ENCODE data around the gene RXRA. TPM values are rescaled to one million over a fixed set of nuclear protein-coding genes. Genes with fewer than 3 reads are reported as not detected.

The RXRA gene
- 28.3 TPM for polyA plus RNA-seq (2012; ENCODE audit: low read depth, missing spikeins)

GRCh38 chr9:134325813-134326723 is at the start of gene RXRA:
Gene RXRA, plus strand, starts transcription at chr9:134326455. Its CDS starts 177 bp downstream, at chr9:134326632.
- peak; percentile 78 for DNase-seq (ENCODE audit: insufficient read length, low spot score)
- no peak for TF ChIP-seq POLR2AphosphoS5 (IDR thresholded peaks at IDR 0.05; ENCODE audit: low read depth, low read length)
- TF ChIP-seq POU2F2 (IDR thresholded peaks at IDR 0.05; ENCODE audit: low read depth, low read length): no peak
- TF ChIP-seq POLR2A (IDR thresholded peaks at IDR 0.05; ENCODE audit: low read depth, low read length): no peak
- TF ChIP-seq SPI1 (IDR thresholded peaks at IDR 0.05; ENCODE audit: low read depth, low read length): no peak
- TF ChIP-seq PAX5 (IDR thresholded peaks at IDR 0.05; ENCODE audit: insufficient read depth, low read length, severe bottlenecking): no peak
- no peak for TF ChIP-seq TAF1 (IDR thresholded peaks at IDR 0.05; ENCODE audit: low read depth, low read length)
- peak; percentile 41 for FAIRE-seq

- DNase-seq (ENCODE audit: insufficient read length, low spot score): no peak
- FAIRE-seq: no peak
Observed at GRCh38 chr9:134278286-134278685, 48.0 kb upstream of the RXRA start.

GRCh38 chr9:134278974-134279640 is 47.1 kb upstream of the RXRA start:
- FAIRE-seq: peak; percentile 78
- TF ChIP-seq SPI1 (IDR thresholded peaks at IDR 0.05; ENCODE audit: low read depth, low read length): no peak
- TF ChIP-seq POU2F2 (IDR thresholded peaks at IDR 0.05; ENCODE audit: low read depth, low read length): no peak
- TF ChIP-seq PAX5 (IDR thresholded peaks at IDR 0.05; ENCODE audit: insufficient read depth, low read length, severe bottlenecking): no peak
- no peak for TF ChIP-seq POLR2AphosphoS5 (IDR thresholded peaks at IDR 0.05; ENCODE audit: low read depth, low read length)
- no peak for TF ChIP-seq TAF1 (IDR thresholded peaks at IDR 0.05; ENCODE audit: low read depth, low read length)
- TF ChIP-seq POLR2A (IDR thresholded peaks at IDR 0.05; ENCODE audit: low read depth, low read length): no peak
- DNase-seq (ENCODE audit: insufficient read length, low spot score): no peak

More at GRCh38 chr9:134278286-134278685, 48.0 kb upstream of the RXRA start:
- TF ChIP-seq TAF1 (IDR thresholded peaks at IDR 0.05; ENCODE audit: low read depth, low read length) (no peak), POU2F2 (IDR thresholded peaks at IDR 0.05; ENCODE audit: low read depth, low read length) (no peak), SPI1 (IDR thresholded peaks at IDR 0.05; ENCODE audit: low read depth, low read length) (no peak)

GRCh38 chr9:134282138-134282650 is 44.1 kb upstream of the RXRA start:
- TF ChIP-seq TAF1 (IDR thresholded peaks at IDR 0.05; ENCODE audit: low read depth, low read length) (no peak), POU2F2 (IDR thresholded peaks at IDR 0.05; ENCODE audit: low read depth, low read length) (no peak), SPI1 (IDR thresholded peaks at IDR 0.05; ENCODE audit: low read depth, low read length) (no peak), PAX5 (IDR thresholded peaks at IDR 0.05; ENCODE audit: insufficient read depth, low read length, severe bottlenecking) (no peak), POLR2A (IDR thresholded peaks at IDR 0.05; ENCODE audit: low read depth, low read length) (no peak), POLR2AphosphoS5 (IDR thresholded peaks at IDR 0.05; ENCODE audit: low read depth, low read length) (no peak)
- no peak for FAIRE-seq

GRCh38 chr9:134283111-134283515 is 43.1 kb upstream of the RXRA start:
- DNase-seq (ENCODE audit: insufficient read length, low spot score): no peak
- TF ChIP-seq POLR2AphosphoS5 (IDR thresholded peaks at IDR 0.05; ENCODE audit: low read depth, low read length): no peak
- no peak for TF ChIP-seq TAF1 (IDR thresholded peaks at IDR 0.05; ENCODE audit: low read depth, low read length)
- TF ChIP-seq PAX5 (IDR thresholded peaks at IDR 0.05; ENCODE audit: insufficient read depth, low read length, severe bottlenecking): no peak
- TF ChIP-seq POU2F2 (IDR thresholded peaks at IDR 0.05; ENCODE audit: low read depth, low read length): no peak
- no peak for TF ChIP-seq SPI1 (IDR thresholded peaks at IDR 0.05; ENCODE audit: low read depth, low read length)
- TF ChIP-seq POLR2A (IDR thresholded peaks at IDR 0.05; ENCODE audit: low read depth, low read length): no peak
- FAIRE-seq: no peak

More at GRCh38 chr9:134282138-134282650, 44.1 kb upstream of the RXRA start:
- DNase-seq (ENCODE audit: insufficient read length, low spot score): no peak

- FAIRE-seq (no peak), DNase-seq (ENCODE audit: insufficient read length, low spot score) (no peak)
- TF ChIP-seq PAX5 (IDR thresholded peaks at IDR 0.05; ENCODE audit: insufficient read depth, low read length, severe bottlenecking): no peak
- TF ChIP-seq POLR2A (IDR thresholded peaks at IDR 0.05; ENCODE audit: low read depth, low read length): no peak
- TF ChIP-seq POLR2AphosphoS5 (IDR thresholded peaks at IDR 0.05; ENCODE audit: low read depth, low read length): no peak
Observed at GRCh38 chr9:134283692-134284265, 42.5 kb upstream of the RXRA start.

GRCh38 chr9:134284273-134284672 is 42.0 kb upstream of the RXRA start:
- DNase-seq (ENCODE audit: insufficient read length, low spot score) (no peak), FAIRE-seq (no peak)
- TF ChIP-seq SPI1 (IDR thresholded peaks at IDR 0.05; ENCODE audit: low read depth, low read length) (no peak), POLR2A (IDR thresholded peaks at IDR 0.05; ENCODE audit: low read depth, low read length) (no peak), POLR2AphosphoS5 (IDR thresholded peaks at IDR 0.05; ENCODE audit: low read depth, low read length) (no peak), PAX5 (IDR thresholded peaks at IDR 0.05; ENCODE audit: insufficient read depth, low read length, severe bottlenecking) (no peak), TAF1 (IDR thresholded peaks at IDR 0.05; ENCODE audit: low read depth, low read length) (no peak), POU2F2 (IDR thresholded peaks at IDR 0.05; ENCODE audit: low read depth, low read length) (no peak)

GRCh38 chr9:134284741-134285140 is 41.5 kb upstream of the RXRA start:
- no peak for FAIRE-seq
- no peak for DNase-seq (ENCODE audit: insufficient read length, low spot score)
- TF ChIP-seq POLR2A (IDR thresholded peaks at IDR 0.05; ENCODE audit: low read depth, low read length) (no peak), SPI1 (IDR thresholded peaks at IDR 0.05; ENCODE audit: low read depth, low read length) (no peak), POU2F2 (IDR thresholded peaks at IDR 0.05; ENCODE audit: low read depth, low read length) (no peak), POLR2AphosphoS5 (IDR thresholded peaks at IDR 0.05; ENCODE audit: low read depth, low read length) (no peak), PAX5 (IDR thresholded peaks at IDR 0.05; ENCODE audit: insufficient read depth, low read length, severe bottlenecking) (no peak), TAF1 (IDR thresholded peaks at IDR 0.05; ENCODE audit: low read depth, low read length) (no peak)

All from GM12891 (cell line).